ENCODE measurements around the gene RACGAP1.

RACGAP1 gene

DNA sequence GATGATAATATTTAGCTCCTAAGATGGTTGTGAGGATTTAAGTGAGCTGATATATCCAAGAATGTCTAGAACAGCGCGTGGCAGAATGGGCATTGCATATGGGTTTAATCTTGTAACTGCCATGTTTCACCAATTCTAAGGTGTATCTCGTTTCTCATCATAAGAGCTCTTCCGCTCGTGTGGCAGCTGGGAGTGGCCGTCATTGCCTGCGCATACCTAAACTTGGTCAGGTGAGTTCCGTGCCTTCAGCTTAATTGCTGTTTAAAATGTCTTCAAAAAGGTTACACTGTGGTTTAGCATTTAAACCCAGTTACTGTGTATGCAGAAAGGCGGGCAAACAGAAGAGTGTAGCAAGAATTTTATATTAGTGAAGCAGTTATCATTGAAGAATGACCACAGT is 79.2 kb downstream of the RACGAP1 start:
- Mint-ChIP-seq H3K4me1 (ENCODE audit: low read depth in 2 of 2) (peaks cover 11 to 17% of the 10 kb centered on the region in 2 donors), H3K36me3 (ENCODE audit: insufficient read depth) (peaks cover 5% of the 10 kb centered on the region), H3K27ac (peak overlapping the region in 1 of 2 donors; percentile 81), H3K4me3 (peak overlapping the region; percentile 72 to 75), H3K27me3 (peaks cover 19 to 34% of the 10 kb centered on the region in 2 donors), H3K9me3 (no peaks in the 10 kb centered on the region)
- DNase-seq (no peak), ATAC-seq (replicated peaks) (no peak)

- peaks cover 11 to 17% of the 10 kb centered on the region in 2 donors for H3K4me1 Mint-ChIP-seq (ENCODE audit: low read depth in 2 of 2)
Observed at GRCh38 chr12:49945394-49946080, 79.8 kb downstream of the RACGAP1 start.

DNA sequence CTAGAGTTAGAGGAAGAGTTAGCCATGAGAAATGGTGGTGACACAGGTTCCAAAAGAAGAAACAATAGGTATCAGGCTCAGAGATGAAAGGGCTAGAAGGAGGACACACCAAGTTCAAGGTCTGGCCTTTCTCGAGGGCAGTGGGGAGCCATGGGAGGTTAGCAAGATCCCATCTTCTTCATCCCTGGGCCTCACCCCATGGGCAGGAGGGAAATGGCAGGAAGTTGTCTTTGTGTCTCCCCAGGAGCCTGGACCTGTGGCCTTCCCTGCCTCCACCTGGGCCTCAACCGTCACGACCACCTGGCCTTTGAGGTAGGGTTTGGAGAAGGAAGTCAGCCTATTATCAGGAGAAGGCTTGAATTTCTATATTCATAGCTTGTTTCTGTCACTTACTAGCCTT is 80.6 kb downstream of the RACGAP1 start:
- Mint-ChIP-seq H3K4me1 (ENCODE audit: low read depth in 2 of 2) (peaks cover 11 to 17% of the 10 kb centered on the region in 2 donors), H3K9me3 (no peaks in the 10 kb centered on the region), H3K27ac (peak overlapping the region in 1 of 2 donors; percentile 81), H3K36me3 (ENCODE audit: insufficient read depth) (peaks cover 5% of the 10 kb centered on the region), H3K27me3 (peaks cover 10 to 20% of the 10 kb centered on the region in 2 donors), H3K4me3 (no peak overlapping the region)
- DNase-seq (no peak), ATAC-seq (replicated peaks) (no peak)

More at GRCh38 chr12:49945394-49946080, 79.8 kb downstream of the RACGAP1 start:
- peak; percentile 98 for ATAC-seq (replicated peaks)
- H3K36me3 Mint-ChIP-seq (ENCODE audit: insufficient read depth), result peaks cover 5% of the 10 kb centered on the region
- H3K27me3 Mint-ChIP-seq, result peaks cover 16 to 28% of the 10 kb centered on the region in 2 donors
- peak overlapping the region; percentile 75 to 81 for H3K27ac Mint-ChIP-seq
- DNase-seq, result peak; percentile 70 to 78 (median 71)
- no peaks in the 10 kb centered on the region for H3K9me3 Mint-ChIP-seq
- H3K4me3 Mint-ChIP-seq, result peak overlapping the region; percentile 72 to 75

DNA sequence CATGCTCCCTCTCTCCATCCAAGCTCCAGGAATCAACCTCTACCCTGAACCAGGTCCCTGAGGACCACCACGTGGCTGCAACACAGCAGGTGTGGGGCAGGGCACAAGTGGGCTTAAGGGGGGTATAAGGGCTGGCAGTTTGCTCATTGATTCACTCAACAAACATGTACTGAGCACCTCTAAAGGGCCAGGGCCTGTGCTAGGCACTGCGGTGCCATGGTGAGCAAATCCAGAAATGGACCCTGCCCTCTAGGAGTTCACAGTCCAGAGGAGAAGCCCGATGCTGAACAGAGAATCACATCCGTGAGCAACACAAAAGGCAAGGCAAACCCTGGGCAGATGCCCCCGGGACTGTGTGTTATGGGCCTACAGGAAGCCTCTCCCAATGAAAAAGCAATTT is 81.2 kb downstream of the RACGAP1 start:
- H3K4me1 Mint-ChIP-seq (ENCODE audit: low read depth in 2 of 2), result peaks cover 11 to 17% of the 10 kb centered on the region in 2 donors
- peaks cover 5% of the 10 kb centered on the region for H3K36me3 Mint-ChIP-seq (ENCODE audit: insufficient read depth)
- no peaks in the 10 kb centered on the region for H3K9me3 Mint-ChIP-seq
- ATAC-seq (replicated peaks) (no peak), DNase-seq (no peak)
- peaks cover 5 to 13% of the 10 kb centered on the region in 2 donors for H3K27me3 Mint-ChIP-seq
- H3K27ac Mint-ChIP-seq, result peak overlapping the region in 1 of 2 donors; percentile 81
- H3K4me3 Mint-ChIP-seq, result no peak overlapping the region

DNA sequence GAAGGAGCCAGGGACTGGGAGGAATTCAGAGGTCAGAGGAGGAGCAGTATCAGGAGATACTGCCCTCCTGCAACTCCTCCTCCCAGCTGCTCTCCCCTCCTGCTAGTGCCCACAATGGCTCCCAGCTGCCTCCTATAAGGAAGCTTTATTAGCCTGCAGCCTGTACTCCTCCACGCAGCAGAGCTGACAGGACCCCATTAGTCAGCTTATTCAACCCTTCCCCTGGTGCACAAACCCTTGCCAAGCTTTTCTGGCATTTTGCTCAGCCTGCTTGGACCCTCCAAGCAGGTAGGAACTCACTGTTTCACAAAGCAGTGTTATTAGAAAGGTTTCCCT is 81.7 kb downstream of the RACGAP1 start:
- no peak for ATAC-seq (replicated peaks)
- no peak overlapping the region for H3K27ac Mint-ChIP-seq
- H3K4me3 Mint-ChIP-seq, result no peak overlapping the region
- peaks cover under 1 to 9% of the 10 kb centered on the region in 2 donors for H3K27me3 Mint-ChIP-seq
- H3K9me3 Mint-ChIP-seq, result no peaks in the 10 kb centered on the region
- peaks cover 11 to 17% of the 10 kb centered on the region in 2 donors for H3K4me1 Mint-ChIP-seq (ENCODE audit: low read depth in 2 of 2)
- H3K36me3 Mint-ChIP-seq (ENCODE audit: insufficient read depth), result peaks cover 5% of the 10 kb centered on the region
- no peak for DNase-seq

DNA sequence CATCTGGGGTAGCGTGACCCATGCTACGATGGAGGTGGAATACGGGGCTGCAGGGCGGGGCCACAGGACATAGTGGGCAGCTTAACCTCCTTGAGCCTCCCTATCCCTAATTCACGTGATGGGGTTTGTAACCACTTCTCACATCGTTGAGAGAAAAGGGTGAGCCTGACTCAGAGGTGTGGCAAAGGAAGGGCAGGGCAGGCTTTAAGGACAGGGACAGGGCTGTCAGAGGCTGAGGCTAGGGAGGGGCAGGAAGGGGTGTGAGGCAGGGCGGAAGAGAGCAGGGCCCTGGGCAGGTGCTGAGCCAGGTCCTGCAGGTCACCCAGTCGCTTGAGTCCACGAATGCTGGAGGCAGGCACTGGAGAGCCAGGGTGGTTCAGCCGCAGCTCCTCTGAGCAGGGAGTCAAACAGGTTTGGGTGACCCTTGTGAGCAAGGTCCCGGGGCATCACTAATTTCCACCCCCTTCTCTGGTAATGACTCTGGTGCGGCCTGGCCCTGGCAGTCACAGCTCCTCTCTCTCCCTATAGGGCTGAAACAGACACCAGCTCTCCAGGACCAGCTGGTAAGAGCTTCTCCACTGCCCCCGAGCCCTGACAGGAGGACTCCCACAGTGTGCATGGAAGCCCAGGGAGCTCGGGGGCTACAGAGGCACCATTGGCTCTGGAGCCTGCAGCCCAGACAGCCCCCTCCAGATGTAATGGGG is 82.2 kb downstream of the RACGAP1 start:
- H3K4me1 Mint-ChIP-seq (ENCODE audit: low read depth in 2 of 2), result peaks cover 11 to 17% of the 10 kb centered on the region in 2 donors
- peaks cover 5% of the 10 kb centered on the region for H3K36me3 Mint-ChIP-seq (ENCODE audit: insufficient read depth)
- no peaks in the 10 kb centered on the region for H3K9me3 Mint-ChIP-seq
- no peak overlapping the region for H3K27ac Mint-ChIP-seq
- ATAC-seq (replicated peaks) (no peak), DNase-seq (no peak)
- H3K4me3 Mint-ChIP-seq, result no peak overlapping the region
- peaks cover 0 to 4% of the 10 kb centered on the region in 2 donors for H3K27me3 Mint-ChIP-seq

DNA sequence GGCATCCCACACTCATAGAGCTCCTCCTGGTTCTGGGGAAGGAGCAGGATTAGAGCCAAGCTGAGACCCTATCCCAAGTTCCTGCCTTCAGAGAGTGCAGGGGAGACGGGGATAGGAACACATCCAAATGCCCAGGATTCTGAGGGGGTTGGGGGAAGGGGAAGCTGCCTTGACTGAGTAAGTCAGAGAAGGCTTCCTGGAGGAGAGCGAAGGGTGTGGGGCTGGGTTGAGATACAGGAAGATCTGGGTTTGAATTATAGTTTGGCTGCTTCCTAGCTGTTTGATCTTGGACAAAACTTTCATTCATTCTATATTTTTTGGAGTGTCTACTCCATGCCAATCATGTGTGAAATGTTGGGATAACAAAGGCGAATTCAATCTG is 82.8 kb downstream of the RACGAP1 start:
- Mint-ChIP-seq H3K27ac (no peak overlapping the region), H3K9me3 (no peaks in the 10 kb centered on the region), H3K36me3 (ENCODE audit: insufficient read depth) (peaks cover 5% of the 10 kb centered on the region), H3K4me1 (ENCODE audit: low read depth in 2 of 2) (peaks cover 11 to 17% of the 10 kb centered on the region in 2 donors), H3K27me3 (no peaks in the 10 kb centered on the region), H3K4me3 (no peak overlapping the region)
- DNase-seq, result no peak
- ATAC-seq (replicated peaks), result no peak

- H3K4me1 Mint-ChIP-seq (ENCODE audit: low read depth in 2 of 2), result peaks cover 11 to 17% of the 10 kb centered on the region in 2 donors
- no peaks in the 10 kb centered on the region for H3K27me3 Mint-ChIP-seq
- no peak overlapping the region for H3K4me3 Mint-ChIP-seq
- ATAC-seq (replicated peaks), result no peak
- no peak for DNase-seq
- H3K27ac Mint-ChIP-seq, result peak overlapping the region; percentile 38 to 42
- peaks cover 5% of the 10 kb centered on the region for H3K36me3 Mint-ChIP-seq (ENCODE audit: insufficient read depth)
- H3K9me3 Mint-ChIP-seq, result no peaks in the 10 kb centered on the region
Observed at GRCh38 chr12:49941556-49942511, 83.5 kb downstream of the RACGAP1 start.

DNA sequence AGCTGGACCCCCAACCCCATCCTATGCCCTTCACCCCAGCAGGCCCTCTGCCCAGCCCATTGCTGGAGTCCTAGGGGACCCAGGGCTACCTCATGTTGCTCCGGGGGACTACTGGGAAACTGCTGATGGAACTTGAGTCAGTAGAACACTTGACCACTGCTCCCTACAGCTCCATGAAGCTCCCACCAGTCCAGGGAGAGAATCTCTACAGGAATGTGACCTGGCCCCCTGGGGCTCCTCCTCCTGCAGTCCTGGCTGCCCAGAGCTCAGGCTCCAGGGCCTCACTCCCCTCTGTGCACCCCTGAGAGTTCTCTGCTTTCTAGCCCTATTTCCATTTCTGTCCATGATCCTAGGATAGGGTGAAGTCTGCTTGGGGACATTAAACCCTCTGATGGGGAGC is 85.6 kb downstream of the RACGAP1 start:
- no peak for ATAC-seq (replicated peaks)
- Mint-ChIP-seq H3K27ac (no peak overlapping the region), H3K36me3 (ENCODE audit: insufficient read depth) (no peaks in the 10 kb centered on the region), H3K9me3 (no peaks in the 10 kb centered on the region), H3K27me3 (peaks cover 6 to 10% of the 10 kb centered on the region in 2 donors), H3K4me3 (no peak overlapping the region), H3K4me1 (ENCODE audit: low read depth in 2 of 2) (peaks cover 3 to 7% of the 10 kb centered on the region in 2 donors)
- no peak for DNase-seq

GRCh38 chr12:49939307-49939706 is 86.0 kb downstream of the RACGAP1 start:
- Mint-ChIP-seq H3K9me3 (no peaks in the 10 kb centered on the region), H3K4me1 (ENCODE audit: low read depth in 2 of 2) (peaks cover 3 to 7% of the 10 kb centered on the region in 2 donors), H3K4me3 (no peak overlapping the region), H3K36me3 (ENCODE audit: insufficient read depth) (no peaks in the 10 kb centered on the region), H3K27ac (no peak overlapping the region), H3K27me3 (peaks cover 6 to 14% of the 10 kb centered on the region in 2 donors)
- ATAC-seq (replicated peaks) (no peak), DNase-seq (no peak)

Measured in effector memory CD8-positive, alpha-beta T cell (primary cell).